Thymus (tissue), 11 donors: Measurements from ENCODE around the gene PRKAG2. TPM values are rescaled to one million over a fixed set of nuclear protein-coding genes. Genes with fewer than 3 reads are reported as not detected.

Experiments used
- DNase-seq, 9 donors: peaks; one replicate each; pipeline ENCODE4 v3.0.0-alpha.2; 2013; ENCODE audit warnings: low spot score in 9 of 9, low read depth in 6 of 9, missing footprints in 1 of 9
- H3K27ac ChIP-seq, 2 donors: one replicate each; pipeline ENCODE4 v1.5.1; 2013; ENCODE audit warnings: control low read depth in 1 of 2, low read depth in 1 of 2, low read length in 1 of 2, mild to moderate bottlenecking in 1 of 2, moderate library complexity in 1 of 2
- H3K27me3 ChIP-seq, 2 donors: one replicate each; pipeline ENCODE4 v1.5.1; 2013; ENCODE audit warnings: low read length in 1 of 2; ENCODE audit not compliant: control insufficient read depth in 2 of 2, insufficient read depth in 1 of 2
- H3K36me3 ChIP-seq, 2 donors: one replicate each; pipeline ENCODE4 v1.5.1; 2013; ENCODE audit warnings: low read length in 1 of 2, mild to moderate bottlenecking in 1 of 2, moderate library complexity in 1 of 2; ENCODE audit not compliant: control insufficient read depth in 2 of 2, insufficient read depth in 2 of 2
- H3K4me1 ChIP-seq, 2 donors: one replicate each; pipeline ENCODE4 v1.5.1; 2013; ENCODE audit warnings: low read length in 2 of 2; ENCODE audit not compliant: control insufficient read depth in 2 of 2, insufficient read depth in 2 of 2
- H3K4me3 ChIP-seq, 2 donors: one replicate each; pipeline ENCODE4 v1.5.1; 2013; ENCODE audit warnings: low read length in 2 of 2, control low read depth in 1 of 2, mild to moderate bottlenecking in 1 of 2
- H3K9me3 ChIP-seq, 2 donors: one replicate each; pipeline ENCODE4 v1.5.1; 2013; ENCODE audit warnings: low read length in 1 of 2, mild to moderate bottlenecking in 1 of 2; ENCODE audit not compliant: control insufficient read depth in 2 of 2, insufficient read depth in 1 of 2
- WGBS: extraction: QIAGEN DNeasy Blood & Tissue Kit; methylation state at CpG from one replicate; pipeline ENCODE4 v1.1.7; 2013; 5-methylcytosine and 5-hydroxymethylcytosine counted together
- polyA plus RNA-seq: library from polyadenylated mRNA; stranded (reverse); fragments of 200-250 nt; gene quantifications from one replicate; pipeline ENCODE4 v1.2.3, GENCODE V29; 2013
- total RNA-seq: library from RNA; stranded (reverse); fragments of 120-200 nt; gene quantifications from one replicate; pipeline ENCODE4 v1.2.4, GENCODE V29; 2013
- donor health status: healthy.

Gene PRKAG2
- total and polyA plus RNA-seq, 2 donors = 5.1 to 33.7 TPM

DNA sequence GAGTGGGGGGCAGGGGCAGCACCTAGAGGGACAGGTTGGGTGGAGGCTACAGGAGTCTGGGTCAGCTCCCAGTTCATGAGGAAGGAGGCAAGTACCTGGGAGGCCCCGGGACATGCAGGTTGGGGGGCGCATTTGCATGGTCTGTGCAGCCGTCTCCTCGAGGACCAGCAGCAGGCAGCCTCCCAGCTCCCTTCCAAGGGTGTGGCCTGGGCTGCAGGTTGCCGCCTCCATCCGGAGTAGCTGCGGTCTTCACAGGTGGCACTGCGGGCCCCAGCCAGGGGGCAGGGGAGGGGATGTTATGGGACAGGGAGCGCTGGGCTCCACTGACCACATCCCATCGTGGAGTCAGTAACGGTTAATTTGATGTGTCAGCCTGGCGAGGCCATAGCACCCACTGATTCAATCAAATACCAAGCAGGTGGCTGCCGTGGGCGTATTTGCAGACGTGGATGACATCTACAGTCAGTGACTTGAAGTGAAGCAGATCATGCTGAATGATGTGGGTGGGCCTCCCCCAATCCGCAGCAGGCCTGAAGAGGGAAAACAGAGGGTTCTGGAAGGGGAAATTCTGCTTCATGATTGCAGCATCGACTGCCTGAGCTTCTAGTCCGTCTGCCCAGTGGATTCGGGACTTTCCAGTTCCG, 81.6 kb downstream of the PRKAG2 start:
- Histone ChIP-seq H3K36me3 (no peaks in the 10 kb centered on the region), H3K27me3 (no peaks in the 10 kb centered on the region), H3K27ac (no peak overlapping the region), H3K9me3 (no peaks in the 10 kb centered on the region), H3K4me3 (no peak overlapping the region), H3K4me1 (peaks cover 0 to 3% of the 10 kb centered on the region in 2 donors)
- 90% methylated on average over 20 of the region's 20 CpGs for WGBS
- DNase-seq = peak in 2 of 9 donors; percentile 4 to 30

DNA sequence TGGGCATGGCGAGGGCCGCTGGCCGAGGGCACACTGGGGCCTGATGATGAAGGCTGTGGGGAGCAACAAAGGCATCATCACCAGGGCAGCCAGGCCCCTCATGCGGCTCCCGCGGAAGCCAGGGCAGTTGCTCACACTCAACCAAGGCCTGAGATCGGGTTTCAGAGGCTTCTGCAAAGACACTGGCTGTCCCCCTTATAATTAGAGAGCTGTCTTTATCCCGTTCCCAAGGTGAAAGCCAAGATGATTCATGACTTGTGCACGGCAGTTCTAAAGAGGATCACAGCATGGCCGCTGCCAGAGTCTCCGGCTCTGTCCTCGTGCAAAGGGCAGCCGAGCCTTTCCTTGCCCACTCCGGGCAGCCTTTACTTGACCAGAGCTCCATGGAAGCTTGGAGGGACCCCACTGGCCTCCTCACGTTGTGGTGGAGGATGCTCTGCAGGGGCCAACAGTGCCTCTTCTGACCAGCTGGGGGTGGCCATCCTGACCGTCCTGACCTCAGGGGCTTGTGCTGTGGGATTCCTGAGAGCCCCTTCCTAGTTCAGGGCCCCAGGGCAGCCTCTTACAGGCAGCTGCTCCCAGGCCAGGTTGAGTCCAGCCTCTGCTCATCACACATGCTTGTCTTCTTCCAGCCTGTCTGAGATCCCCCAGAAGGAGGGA, 82.3 kb downstream of the PRKAG2 start:
- Histone ChIP-seq H3K27ac (no peak overlapping the region), H3K4me1 (peaks cover 0 to 3% of the 10 kb centered on the region in 2 donors)
- no peak for DNase-seq

GRCh38 chr7:151793991-151794507, 82.9 kb downstream of the PRKAG2 start:
- Histone ChIP-seq H3K4me3 (no peak overlapping the region), H3K4me1 (peaks cover 0 to 3% of the 10 kb centered on the region in 2 donors), H3K9me3 (no peaks in the 10 kb centered on the region), H3K27me3 (no peaks in the 10 kb centered on the region), H3K27ac (peak overlapping the region in 1 of 2 donors; percentile 48), H3K36me3 (no peaks in the 10 kb centered on the region)
- 93% methylated on average over 18 of the region's 18 CpGs for whole genome bisulfite sequencing
- DNase-seq = no peak

More for the DNA sequence above, 82.3 kb downstream of the PRKAG2 start:
- no peaks in the 10 kb centered on the region for H3K36me3 ChIP-seq
- 96% methylated on average over 16 of the region's 16 CpGs for WGBS
- no peak overlapping the region for H3K4me3 ChIP-seq
- no peaks in the 10 kb centered on the region for H3K9me3 ChIP-seq
- no peaks in the 10 kb centered on the region for H3K27me3 ChIP-seq

DNA sequence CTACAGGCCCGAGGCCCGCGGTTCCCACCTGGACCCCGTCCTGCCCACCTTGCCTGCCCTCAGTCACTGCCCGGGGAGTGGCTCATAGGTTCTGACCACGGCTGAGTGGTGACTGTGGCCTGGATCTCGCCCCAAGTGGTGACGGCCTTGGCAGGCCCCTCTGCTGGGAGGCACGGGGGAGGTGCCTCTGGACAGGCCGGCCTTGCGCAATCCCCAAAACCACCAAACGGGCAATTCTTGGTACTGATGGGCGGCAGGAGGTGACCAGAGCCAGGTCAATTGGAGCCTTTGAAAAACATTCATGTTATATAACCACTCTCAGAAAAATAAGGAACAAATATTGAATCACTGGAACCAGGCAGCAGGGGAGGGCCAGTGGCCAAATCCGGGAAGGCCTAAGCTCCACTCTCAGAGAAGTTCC, 83.4 kb downstream of the PRKAG2 start:
- no peak for DNase-seq
- Histone ChIP-seq H3K4me1 (peaks cover 0 to 3% of the 10 kb centered on the region in 2 donors), H3K27ac (no peak overlapping the region), H3K9me3 (no peaks in the 10 kb centered on the region), H3K4me3 (no peak overlapping the region), H3K27me3 (no peaks in the 10 kb centered on the region), H3K36me3 (no peaks in the 10 kb centered on the region)
- WGBS = 95% methylated on average over 14 of the region's 14 CpGs

- WGBS = 95% methylated on average over 16 of the region's 16 CpGs
- peaks cover 0 to 3% of the 10 kb centered on the region in 2 donors for H3K4me1 ChIP-seq
- no peak overlapping the region for H3K27ac ChIP-seq
Observed at GRCh38 chr7:151792636-151793035, 84.3 kb downstream of the PRKAG2 start.

DNA sequence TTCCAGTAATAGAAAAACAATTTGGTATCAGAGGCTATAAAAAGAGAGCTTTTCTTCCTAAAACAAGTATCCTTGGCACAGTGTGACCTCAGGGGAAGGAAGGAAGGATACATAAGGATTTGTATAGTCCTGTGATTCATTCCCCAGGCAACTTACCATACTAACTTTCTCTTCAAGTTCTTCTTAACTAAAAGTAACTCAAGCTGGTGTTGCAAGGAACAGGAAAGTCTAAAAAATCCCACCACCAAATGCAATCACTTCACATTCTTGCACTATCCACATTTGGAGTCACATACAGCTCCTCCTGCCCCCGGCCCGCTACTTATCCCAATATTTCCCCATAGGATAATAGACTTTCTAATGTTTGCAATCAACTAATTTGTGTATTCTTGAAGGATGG, 84.8 kb downstream of the PRKAG2 start:
- WGBS = over 99% methylated on average over 2 of the region's 2 CpGs
- Histone ChIP-seq H3K9me3 (no peaks in the 10 kb centered on the region), H3K27ac (no peak overlapping the region), H3K4me3 (no peak overlapping the region), H3K4me1 (peaks cover 0 to 3% of the 10 kb centered on the region in 2 donors), H3K36me3 (no peaks in the 10 kb centered on the region), H3K27me3 (no peaks in the 10 kb centered on the region)
- DNase-seq = no peak

More at GRCh38 chr7:151792636-151793035, 84.3 kb downstream of the PRKAG2 start:
- H3K27me3 ChIP-seq = no peaks in the 10 kb centered on the region
- H3K9me3 ChIP-seq = no peaks in the 10 kb centered on the region
- H3K4me3 ChIP-seq = no peak overlapping the region
- DNase-seq = no peak
- H3K36me3 ChIP-seq = no peaks in the 10 kb centered on the region

DNA sequence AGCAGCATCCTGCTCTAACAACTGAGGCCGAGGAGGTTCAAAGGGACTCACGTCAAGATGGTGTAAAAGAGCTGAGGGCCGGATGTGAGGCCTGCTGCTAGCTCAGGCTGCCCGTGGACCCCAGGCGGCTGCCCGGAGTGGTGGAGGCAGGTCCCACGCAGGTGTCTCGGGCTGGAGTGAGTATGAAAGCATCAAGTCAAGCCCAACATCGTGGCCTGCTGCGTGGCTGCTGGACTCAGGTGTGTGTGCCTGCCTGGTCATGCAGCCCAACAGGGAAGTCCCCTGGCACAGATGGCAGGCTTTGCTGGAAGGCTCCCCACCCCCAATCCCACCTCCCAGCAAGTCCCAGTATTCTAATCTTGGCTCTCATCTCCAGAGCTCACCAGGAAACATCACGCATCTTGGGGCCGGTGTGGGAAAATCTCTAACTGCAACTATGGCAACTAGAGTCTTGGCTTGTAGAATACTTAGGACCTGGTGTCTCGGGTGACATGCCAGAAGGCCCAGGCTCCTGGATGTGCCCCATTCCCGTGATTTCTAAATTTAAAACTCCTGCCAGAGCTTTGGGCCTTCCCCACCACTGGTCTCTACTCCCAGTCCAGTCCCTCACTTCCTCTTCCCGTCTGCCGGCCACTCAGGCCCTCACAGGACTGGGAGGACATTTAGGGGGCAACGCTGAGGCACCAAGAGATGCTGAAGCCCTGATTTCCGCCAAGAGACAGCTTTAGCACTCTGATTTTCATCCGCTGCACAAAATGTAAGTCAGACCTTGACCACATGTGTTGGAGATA, 85.9 kb downstream of the PRKAG2 start:
- DNase-seq = no peak

DNA sequence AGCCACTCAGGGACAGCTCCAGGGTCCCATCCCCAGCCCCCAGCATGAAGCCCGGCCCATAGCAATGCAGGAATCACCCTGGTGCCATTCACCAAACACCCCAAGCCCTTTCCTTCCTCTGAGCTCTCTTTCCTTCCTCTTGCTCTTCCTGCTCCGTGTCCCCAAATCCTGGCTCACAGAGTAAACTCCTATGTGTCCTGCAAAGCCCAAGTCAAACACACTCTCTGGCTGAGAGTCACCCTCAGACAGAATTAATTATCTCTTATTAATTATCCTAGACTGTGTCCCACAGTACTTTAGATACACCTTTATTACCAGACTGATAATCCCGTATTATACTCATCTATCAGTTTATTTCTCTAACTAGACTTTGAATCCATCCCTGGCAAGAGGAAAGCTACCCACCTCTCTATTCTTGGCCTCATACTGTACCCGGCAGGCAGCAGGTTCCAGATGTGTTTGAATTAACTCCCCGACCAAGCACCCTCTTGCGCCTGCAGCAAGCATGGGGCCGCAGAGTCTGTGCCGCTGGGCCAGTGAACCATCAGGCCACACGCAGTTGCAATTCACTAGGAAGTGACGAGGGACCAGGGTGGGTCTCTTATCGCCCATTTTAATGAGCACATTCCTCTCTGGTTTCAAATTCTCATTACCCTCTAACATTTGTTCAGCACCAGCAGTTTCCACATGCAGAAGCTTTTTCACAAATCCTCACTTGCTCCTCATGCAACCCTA, 86.7 kb downstream of the PRKAG2 start:
- Histone ChIP-seq H3K4me1 (peaks cover 0 to 3% of the 10 kb centered on the region in 2 donors), H3K27me3 (peaks cover 0 to 2% of the 10 kb centered on the region in 2 donors), H3K27ac (no peak overlapping the region), H3K4me3 (no peak overlapping the region), H3K36me3 (no peaks in the 10 kb centered on the region), H3K9me3 (no peaks in the 10 kb centered on the region)
- DNase-seq = no peak
- WGBS = 97% methylated on average over 11 of the region's 11 CpGs

More for the DNA sequence above, 85.9 kb downstream of the PRKAG2 start:
- H3K36me3 ChIP-seq = no peaks in the 10 kb centered on the region
- H3K27me3 ChIP-seq = peaks cover 0 to 2% of the 10 kb centered on the region in 2 donors
- H3K27ac ChIP-seq = no peak overlapping the region
- H3K9me3 ChIP-seq = no peaks in the 10 kb centered on the region
- H3K4me3 ChIP-seq = no peak overlapping the region
- WGBS = 90% methylated on average over 19 of the region's 19 CpGs
- peaks cover 0 to 3% of the 10 kb centered on the region in 2 donors for H3K4me1 ChIP-seq
